HepG2 (cell line): ENCODE results near the gene PROC. TPM values are rescaled to one million over a fixed set of nuclear protein-coding genes. Genes with fewer than 3 reads are reported as not detected.

Source experiments
- ARNT ChIP-seq: fragments of 450-650 bp; IDR thresholded peaks from 2 replicates; pipeline ENCODE4 v1.6.1; 2017
- ATRX ChIP-seq: sonication (generic); formaldehyde crosslinking; IDR thresholded peaks from 2 replicates; pipeline ENCODE4 v1.4.0; 2020; ENCODE audit warnings: missing genetic modification reagents, borderline replicate concordance
- CBX5 ChIP-seq: sonication (generic); formaldehyde crosslinking; IDR thresholded peaks from 2 replicates; pipeline ENCODE4 v1.4.0; 2020; ENCODE audit warnings: missing genetic modification reagents, borderline replicate concordance
- CCAR2 ChIP-seq: fragments of 200-400 bp; formaldehyde crosslinking; optimal IDR thresholded peaks from 2 replicates; pipeline ENCODE3; 2018; ENCODE audit warnings: low read depth, mild to moderate bottlenecking, low read length, moderate library complexity
- FIP1L1 ChIP-seq: fragments of 200-400 bp; formaldehyde crosslinking; IDR thresholded peaks from 2 replicates; pipeline ENCODE4 v1.6.1; 2018; ENCODE audit warnings: low read depth, mild to moderate bottlenecking, low read length, moderate library complexity, borderline replicate concordance; ENCODE audit not compliant: insufficient read depth
- FOXM1 ChIP-seq: sonication (generic); formaldehyde crosslinking; IDR thresholded peaks from 2 replicates; pipeline ENCODE4 v1.5.0; 2020; ENCODE audit warnings: missing genetic modification reagents
- GPN1 ChIP-seq: sonication (generic); formaldehyde crosslinking; IDR thresholded peaks from 2 replicates; pipeline ENCODE4 v1.5.1; 2020; ENCODE audit warnings: missing genetic modification reagents, borderline replicate concordance
- GTF3A ChIP-seq: sonication (generic); formaldehyde crosslinking; conservative IDR thresholded peaks from 2 replicates; pipeline ENCODE4 v1.4.0; 2020; ENCODE audit warnings: mild to moderate bottlenecking, missing genetic modification reagents
- HES4 ChIP-seq: sonication (generic); formaldehyde crosslinking; IDR thresholded peaks from 2 replicates; pipeline ENCODE4 v1.9.0; 2021; ENCODE audit warnings: mild to moderate bottlenecking, missing genetic modification reagents, borderline replicate concordance
- HNRNPLL ChIP-seq: fragments of 200-400 bp; formaldehyde crosslinking; IDR thresholded peaks from 2 replicates; pipeline ENCODE4 v1.6.1; 2017; ENCODE audit warnings: mild to moderate bottlenecking, low read depth, low read length; ENCODE audit not compliant: poor library complexity, severe bottlenecking
- KLF9 ChIP-seq: IDR thresholded peaks from 2 replicates; pipeline ENCODE4 v1.6.1; 2016; ENCODE audit warnings: low read depth
- MED1 ChIP-seq: sonication (generic); formaldehyde crosslinking; IDR thresholded peaks from 2 replicates; pipeline ENCODE4 v1.4.0; 2020; ENCODE audit warnings: missing genetic modification reagents
- NR2F1 ChIP-seq, 2 experiments: fragments of 450-650 bp in 1 of 2; formaldehyde crosslinking in 1 of 2; IDR thresholded peaks; 2 replicates each; pipeline versions ENCODE4 v1.5.0 to v1.6.1; 2016 to 2020; ENCODE audit warnings: mild to moderate bottlenecking in 1 of 2, missing compliant biosample characterization in 1 of 2, missing genetic modification reagents in 1 of 2, moderate library complexity in 1 of 2
- POLR2A ChIP-seq, 2 experiments: IDR thresholded peaks; 2 replicates each; pipeline ENCODE4 v1.6.1; 2011; ENCODE audit warnings: low read depth in 2 of 2, low read length in 2 of 2, mild to moderate bottlenecking in 1 of 2, moderate library complexity in 1 of 2; ENCODE audit not compliant: insufficient read depth in 1 of 2
- SAP130 ChIP-seq: IDR thresholded peaks from 2 replicates; pipeline ENCODE4 v1.6.1; 2016; ENCODE audit warnings: low read depth
- SOX5 ChIP-seq: IDR thresholded peaks from 2 replicates; pipeline ENCODE4 v1.6.1; 2016; ENCODE audit warnings: borderline replicate concordance
- SP2 ChIP-seq: sonication (generic); formaldehyde crosslinking; IDR thresholded peaks from 2 replicates; pipeline ENCODE4 v1.5.1; 2020; ENCODE audit warnings: mild to moderate bottlenecking, missing genetic modification reagents
- TARDBP ChIP-seq: sonication (generic); formaldehyde crosslinking; IDR thresholded peaks from 2 replicates; pipeline ENCODE4 v1.8.0; 2022; ENCODE audit warnings: mild to moderate bottlenecking, missing genetic modification reagents
- ZNF30 ChIP-seq: sonication (generic); formaldehyde crosslinking; IDR thresholded peaks from 2 replicates; pipeline ENCODE4 v1.5.0; 2020; ENCODE audit warnings: mild to moderate bottlenecking, missing genetic modification reagents
- ZNF33A ChIP-seq: sonication (generic); formaldehyde crosslinking; IDR thresholded peaks from 2 replicates; pipeline ENCODE4 v1.5.1; 2020; ENCODE audit warnings: missing genetic modification reagents, mild to moderate bottlenecking, moderate library complexity, borderline replicate concordance
- ZNF567 ChIP-seq: sonication (generic); formaldehyde crosslinking; IDR thresholded peaks from 2 replicates; pipeline ENCODE4 v1.8.1; 2023; ENCODE audit warnings: mild to moderate bottlenecking, missing genetic modification reagents, borderline replicate concordance
- ZNF598 ChIP-seq: sonication (generic); formaldehyde crosslinking; IDR thresholded peaks from 2 replicates; pipeline ENCODE4 v1.5.1; 2020; ENCODE audit warnings: mild to moderate bottlenecking, missing genetic modification reagents, borderline replicate concordance
- ZNF720 ChIP-seq: sonication (generic); formaldehyde crosslinking; IDR thresholded peaks from 2 replicates; pipeline ENCODE4 v1.4.0; 2020; ENCODE audit warnings: missing genetic modification reagents
- ZNF75D ChIP-seq: sonication (generic); formaldehyde crosslinking; IDR thresholded peaks from 2 replicates; pipeline ENCODE4 v1.8.1; 2023; ENCODE audit warnings: missing genetic modification reagents, mild to moderate bottlenecking, borderline replicate concordance
- polyA plus RNA-seq, 8 experiments: library from polyadenylated mRNA; depleted of rRNA in 3 of 8; stranded (reverse) in 7 of 8; unstranded in 1 of 8; fragments of >200 nt; fragmentation: Illumina TruSeq in 4 of 8; extraction: Trizol in 4 of 8; gene quantifications; 2 replicates each; pipeline versions ENCODE4 v1.2.1 to v1.2.3, GENCODE V29; 2011 to 2016; ENCODE audit warnings: low read depth in 4 of 8, missing spikeins in 1 of 8, mixed read lengths in 1 of 8; ENCODE audit not compliant: insufficient read depth in 1 of 8
- total RNA-seq, 5 experiments: library from RNA; depleted of rRNA; stranded (reverse); fragments of >200 nt; fragmentation: Illumina TruSeq; extraction: Trizol; gene quantifications; 2 replicates each; pipeline ENCODE4 v1.2.3, GENCODE V29; 2016; ENCODE audit warnings: low read depth in 1 of 5
- TF ChIP-seq, protein P1 (sequence below): sonication (generic); formaldehyde crosslinking; IDR thresholded peaks from 2 replicates; pipeline ENCODE4 v1.5.0; 2020; ENCODE audit warnings: missing genetic modification reagents
- TF ChIP-seq, protein P2 (sequence below): sonication (generic); formaldehyde crosslinking; IDR thresholded peaks from 2 replicates; pipeline ENCODE4 v1.8.0; 2022; ENCODE audit warnings: mild to moderate bottlenecking, missing genetic modification reagents, moderate library complexity
- TF ChIP-seq, protein P3 (sequence below): conservative IDR thresholded peaks from 2 replicates; pipeline ENCODE4 v1.6.1; 2018; ENCODE audit warnings: missing genetic modification reagents

The PROC gene
- total and polyA plus RNA-seq, 2 of the 13 experiments (the other 11 are each of a cell fraction or from before 2014, with no cell fraction given) = 134 to 185 TPM

DNA sequence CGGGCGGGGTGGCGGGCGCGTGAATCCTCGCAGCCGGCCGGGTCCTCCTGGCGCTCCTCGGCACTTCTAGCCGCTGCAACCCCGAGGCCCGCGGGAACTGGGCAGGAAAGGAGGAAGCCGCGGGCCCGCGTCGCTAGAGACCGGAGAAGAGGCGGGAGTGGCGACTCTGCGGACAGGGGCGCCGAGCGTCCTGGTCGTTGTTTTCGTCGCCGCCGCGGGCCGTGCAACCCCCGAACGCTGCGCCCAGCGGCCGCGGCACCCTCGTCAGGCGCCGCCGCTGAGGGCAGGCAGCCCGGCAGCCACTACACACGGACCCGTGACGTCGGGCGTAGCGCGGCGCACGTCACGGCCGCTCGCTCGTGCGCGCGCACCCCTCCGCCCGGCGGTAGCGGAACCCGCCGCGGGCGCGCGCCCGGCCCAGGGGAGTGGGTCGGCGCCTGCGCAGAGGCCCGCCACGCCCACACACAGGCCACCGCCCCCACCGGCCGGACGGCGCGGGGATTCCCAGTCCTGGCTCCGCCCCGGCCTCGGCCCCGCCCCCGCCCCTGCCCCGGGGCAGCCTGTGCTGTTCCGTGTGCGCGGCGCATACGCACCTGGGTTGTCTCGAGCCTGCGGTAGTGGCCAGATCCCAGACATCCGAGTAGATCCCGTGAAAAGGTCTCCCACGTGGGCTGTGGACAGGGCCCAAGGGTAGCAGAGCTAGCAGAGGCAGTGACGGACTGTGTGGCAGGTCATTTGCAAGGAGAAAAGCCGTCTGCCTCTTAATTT lies 30.4 kb upstream of the PROC start, which contains the start of gene MAP3K2 (continued):
- no peak for TF ChIP-seq ARNT
- no peak for TF ChIP-seq GTF3A
- TF ChIP-seq ZNF720 = no peak
- TF ChIP-seq TARDBP = no peak; the same call in none of the 2 replicates
- no peak for TF ChIP-seq FIP1L1
- TF ChIP-seq, protein P1, sequence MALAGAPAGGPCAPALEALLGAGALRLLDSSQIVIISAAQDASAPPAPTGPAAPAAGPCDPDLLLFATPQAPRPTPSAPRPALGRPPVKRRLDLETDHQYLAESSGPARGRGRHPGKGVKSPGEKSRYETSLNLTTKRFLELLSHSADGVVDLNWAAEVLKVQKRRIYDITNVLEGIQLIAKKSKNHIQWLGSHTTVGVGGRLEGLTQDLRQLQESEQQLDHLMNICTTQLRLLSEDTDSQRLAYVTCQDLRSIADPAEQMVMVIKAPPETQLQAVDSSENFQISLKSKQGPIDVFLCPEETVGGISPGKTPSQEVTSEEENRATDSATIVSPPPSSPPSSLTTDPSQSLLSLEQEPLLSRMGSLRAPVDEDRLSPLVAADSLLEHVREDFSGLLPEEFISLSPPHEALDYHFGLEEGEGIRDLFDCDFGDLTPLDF (CRISPR knock-in tag) = no peak
- peak; percentile 91 to 93 for TF ChIP-seq POLR2A (IDR thresholded peaks at IDR 0.05; ENCODE audit: insufficient read depth in 1 of 2, low read depth in 2 of 2, low read length in 2 of 2)
- TF ChIP-seq, protein P2, sequence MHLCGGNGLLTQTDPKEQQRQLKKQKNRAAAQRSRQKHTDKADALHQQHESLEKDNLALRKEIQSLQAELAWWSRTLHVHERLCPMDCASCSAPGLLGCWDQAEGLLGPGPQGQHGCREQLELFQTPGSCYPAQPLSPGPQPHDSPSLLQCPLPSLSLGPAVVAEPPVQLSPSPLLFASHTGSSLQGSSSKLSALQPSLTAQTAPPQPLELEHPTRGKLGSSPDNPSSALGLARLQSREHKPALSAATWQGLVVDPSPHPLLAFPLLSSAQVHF (CRISPR knock-in tag) = no peak
- peak; percentile 51; the same call in 1 of the 2 replicates for TF ChIP-seq MED1 (CRISPR knock-in tag)
- peak; percentile 81 for TF ChIP-seq HES4 (CRISPR knock-in tag)
- TF ChIP-seq, protein P3, sequence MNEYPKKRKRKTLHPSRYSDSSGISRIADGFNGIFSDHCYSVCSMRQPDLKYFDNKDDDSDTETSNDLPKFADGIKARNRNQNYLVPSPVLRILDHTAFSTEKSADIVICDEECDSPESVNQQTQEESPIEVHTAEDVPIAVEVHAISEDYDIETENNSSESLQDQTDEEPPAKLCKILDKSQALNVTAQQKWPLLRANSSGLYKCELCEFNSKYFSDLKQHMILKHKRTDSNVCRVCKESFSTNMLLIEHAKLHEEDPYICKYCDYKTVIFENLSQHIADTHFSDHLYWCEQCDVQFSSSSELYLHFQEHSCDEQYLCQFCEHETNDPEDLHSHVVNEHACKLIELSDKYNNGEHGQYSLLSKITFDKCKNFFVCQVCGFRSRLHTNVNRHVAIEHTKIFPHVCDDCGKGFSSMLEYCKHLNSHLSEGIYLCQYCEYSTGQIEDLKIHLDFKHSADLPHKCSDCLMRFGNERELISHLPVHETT (CRISPR knock-in tag) = 0 out of 2 replicates have a peak, but pooled peaks have one; percentile 33
- no peak for TF ChIP-seq ZNF567 (CRISPR knock-in tag)
- TF ChIP-seq NR2F1 (CRISPR knock-in tag; IDR thresholded peaks at IDR 0.05) = no peak
- 0 out of 2 replicates have a peak, but pooled peaks have one; percentile 60 for TF ChIP-seq GPN1 (CRISPR knock-in tag)
- TF ChIP-seq ZNF30 (CRISPR knock-in tag) = no peak
- TF ChIP-seq KLF9 (CRISPR knock-in tag) = no peak
- TF ChIP-seq FOXM1 (CRISPR knock-in tag) = no peak; the same call in 1 of the 2 replicates
- 0 out of 2 replicates have a peak, but pooled peaks have one; percentile 14 for TF ChIP-seq SOX5 (CRISPR knock-in tag)
- TF ChIP-seq ATRX (CRISPR knock-in tag) = no peak
- TF ChIP-seq ZNF598 (CRISPR knock-in tag) = peak; percentile 33; the same call in 1 of the 2 replicates
- peak; percentile 89 for TF ChIP-seq SAP130 (CRISPR knock-in tag)
- TF ChIP-seq CCAR2 = no peak
- 0 out of 2 replicates have a peak, but pooled peaks have one; percentile 49 for TF ChIP-seq CBX5
- no peak for TF ChIP-seq ZNF33A (CRISPR knock-in tag)
- peak; percentile 74 for TF ChIP-seq HNRNPLL
- no peak for TF ChIP-seq ZNF75D (CRISPR knock-in tag)
- TF ChIP-seq SP2 = no peak
